OCI-LY7 (cell line): ENCODE results near the gene MZB1. TPM values are rescaled to one million over a fixed set of nuclear protein-coding genes. Genes with fewer than 3 reads are reported as not detected.

Experiments used
- BruUV-seq: library from RNA; stranded (reverse); fragments of 400-500 nt; replicated peaks from 2 replicates; lab custom pipeline; 2021; lab: Mats Ljungman, UMichigan
- CTCF ChIA-PET: fragments of 300-600 bp; sonication (Branson Sonifier 250); formaldehyde crosslinking; loops from one replicate; lab custom pipeline; 2022; ENCODE audit warnings: antibody characterized with exemption; ENCODE audit not compliant: unreplicated experiment; lab: Charles Lee
- POLR2A ChIA-PET: fragments of 300-600 bp; sonication (Branson Sonifier 250); formaldehyde crosslinking; loops from one replicate; lab custom pipeline; 2022; ENCODE audit warnings: antibody characterized with exemption; lab: Charles Lee
- DNase-seq: peaks from one replicate; pipeline ENCODE4 v3.0.0-alpha.2; 2015; ENCODE audit warnings: low spot score
- H2AFZ ChIP-seq: fragments of 200-600 bp; sonication (generic), shearing (Covaris generic); 2 replicates; pipeline ENCODE4 v1.6.1; 2014; ENCODE audit warnings: mild to moderate bottlenecking, antibody characterized with exemption, low read length, moderate library complexity
- H3K27ac ChIP-seq: fragments of 200-600 bp; sonication (generic); 2 replicates; pipeline ENCODE4 v1.5.1; 2014; ENCODE audit warnings: mixed run types, low read depth, mild to moderate bottlenecking, moderate library complexity, low read length, inconsistent platforms; ENCODE audit not compliant: poor library complexity, severe bottlenecking
- H3K36me3 ChIP-seq: fragments of 200-600 bp; sonication (generic); 2 replicates; pipeline ENCODE4 v1.6.1; 2014; ENCODE audit warnings: mild to moderate bottlenecking, antibody characterized with exemption, low read length, moderate library complexity, mixed read lengths; ENCODE audit not compliant: insufficient read depth
- H3K4me1 ChIP-seq: fragments of 200-600 bp; sonication (generic); 2 replicates; pipeline ENCODE4 v1.5.1; 2014; ENCODE audit warnings: mild to moderate bottlenecking, low read length; ENCODE audit not compliant: insufficient read depth, poor library complexity, severe bottlenecking
- H3K4me2 ChIP-seq: fragments of 200-600 bp; sonication (generic); 2 replicates; pipeline ENCODE4 v1.6.1; 2014; ENCODE audit warnings: mild to moderate bottlenecking, low read length
- H3K4me3 ChIP-seq: fragments of 200-600 bp; sonication (generic); 2 replicates; pipeline ENCODE4 v1.5.1; 2014; ENCODE audit warnings: mild to moderate bottlenecking, low read depth, low read length; ENCODE audit not compliant: poor library complexity, severe bottlenecking
- H3K79me2 ChIP-seq: fragments of 200-600 bp; sonication (generic); 2 replicates; pipeline ENCODE4 v1.6.1; 2016; ENCODE audit warnings: low read depth, mild to moderate bottlenecking, low read length, moderate library complexity, mixed read lengths; ENCODE audit not compliant: insufficient read depth
- H3K9me2 ChIP-seq: fragments of 200-600 bp; sonication (generic); 2 replicates; pipeline ENCODE4 v1.6.1; 2016; ENCODE audit warnings: mild to moderate bottlenecking, low read length, mixed read lengths; ENCODE audit not compliant: insufficient read depth
- H3K9me3 ChIP-seq: fragments of 200-600 bp; sonication (generic); 2 replicates; pipeline ENCODE4 v1.6.1; 2014; ENCODE audit warnings: mild to moderate bottlenecking, mixed run types, low read length, mixed read lengths
- H4K20me1 ChIP-seq: fragments of 200-600 bp; sonication (generic); 2 replicates; pipeline ENCODE4 v1.6.1; 2014; ENCODE audit warnings: mild to moderate bottlenecking, antibody characterized with exemption, low read length, moderate library complexity, mixed read lengths; ENCODE audit not compliant: insufficient read depth
- CTCF ChIP-seq: fragments of 200-600 bp; sonication (generic); conservative IDR thresholded peaks from 2 replicates; pipeline ENCODE4 v1.5.1; 2014; ENCODE audit warnings: mild to moderate bottlenecking, antibody characterized with exemption, low read length, moderate library complexity, mixed read lengths
- EZH2phosphoT487 ChIP-seq: fragments of 200-600 bp; sonication (generic); IDR thresholded peaks from 2 replicates; pipeline ENCODE4 v1.6.1; 2018; ENCODE audit warnings: low read depth, borderline replicate concordance, mild to moderate bottlenecking, mixed run types, antibody characterized with exemption, low read length, moderate library complexity, mixed read lengths
- intact Hi-C: fragments of 100-400 bp; cut with micrococcal nuclease; formaldehyde crosslinking; loops from one replicate; pipeline ENCODE4 v1.10.0; 2022; ENCODE audit not compliant: unreplicated experiment
- total RNA-seq, 2 experiments: library from RNA; depleted of rRNA in 1 of 2; stranded (reverse); fragments of >200 nt in 1 of 2; shearing (Covaris generic) in 1 of 2; gene quantifications; 2 replicates each; pipeline ENCODE4 v1.2.3, GENCODE V29; 2014 to 2022

MZB1 gene
- total RNA-seq, 2 experiments from 2014 or later = 727 to 1,014 TPM

- no peaks in the 10 kb centered on the region for H3K9me3 ChIP-seq
- no peak overlapping the region for H2AFZ ChIP-seq
- peak overlapping the region; percentile 88 for H3K4me3 ChIP-seq
- DNase-seq = no peak
- peaks cover 44% of the 10 kb centered on the region for H3K36me3 ChIP-seq
- TF ChIP-seq EZH2phosphoT487 = no peak
- no peak for TF ChIP-seq CTCF
- H3K4me2 ChIP-seq = peak overlapping the region; percentile 97
- intact Hi-C loops = loop anchor here (5.0 kb wide), 1 partner anchor 72 kb away; no protein-coding TSS in a partner anchor
- H3K9me2 ChIP-seq = no peaks in the 10 kb centered on the region
- BruUV-seq = no TSS peak
- peaks cover 67% of the 10 kb centered on the region for H3K79me2 ChIP-seq
- POLR2A ChIA-PET = interaction anchor here (1.2 kb wide), 1 partner anchor 48 kb away, joined by 5 read pairs; no protein-coding TSS in a partner anchor
- no peak overlapping the region for H3K27ac ChIP-seq
- H4K20me1 ChIP-seq = peaks cover 18% of the 10 kb centered on the region; the same call in 1 of the 2 replicates
- CTCF ChIA-PET = interaction anchor here (0.5 kb wide), 1 partner anchor 50 kb away, joined by 3 read pairs; the partner anchor contains the start of gene MATR3
- peaks cover 30% of the 10 kb centered on the region for H3K4me1 ChIP-seq
Measured at GRCh38 chr5:139344177-139344576, 45.5 kb downstream of the MZB1 start.

GRCh38 chr5:139343476-139343875, 46.2 kb downstream of the MZB1 start:
- POLR2A ChIA-PET = interaction anchor here (1.2 kb wide), 1 partner anchor 48 kb away, joined by 5 read pairs; no protein-coding TSS in a partner anchor
- Histone ChIP-seq H2AFZ (no peak overlapping the region), H3K4me3 (peak overlapping the region; percentile 88), H3K27ac (peak overlapping the region; percentile 92), H3K79me2 (peaks cover 60% of the 10 kb centered on the region), H3K4me1 (peaks cover 30% of the 10 kb centered on the region), H4K20me1 (peaks cover 18% of the 10 kb centered on the region; the same call in 1 of the 2 replicates), H3K4me2 (peak overlapping the region; percentile 97), H3K9me3 (no peaks in the 10 kb centered on the region), H3K36me3 (peaks cover 37% of the 10 kb centered on the region), H3K9me2 (no peaks in the 10 kb centered on the region)
- CTCF ChIA-PET = no interaction called here
- intact Hi-C loops = loop anchor here (5.0 kb wide), 1 partner anchor 71 kb away; no protein-coding TSS in a partner anchor
- TF ChIP-seq CTCF (no peak), EZH2phosphoT487 (no peak)
- no TSS peak for BruUV-seq
- DNase-seq = no peak

GRCh38 chr5:139342423-139342723, 47.3 kb downstream of the MZB1 start:
- Histone ChIP-seq H3K9me3 (no peaks in the 10 kb centered on the region), H3K4me2 (peak overlapping the region; percentile 97), H2AFZ (peak overlapping the region; percentile 86; the same call in 1 of the 2 replicates), H3K79me2 (peaks cover 51% of the 10 kb centered on the region), H3K27ac (peak overlapping the region; percentile 92), H3K9me2 (no peaks in the 10 kb centered on the region), H4K20me1 (peaks cover 18% of the 10 kb centered on the region; the same call in 1 of the 2 replicates), H3K36me3 (peaks cover 29% of the 10 kb centered on the region), H3K4me1 (peaks cover 30% of the 10 kb centered on the region), H3K4me3 (peak overlapping the region; percentile 88)
- no TSS peak for BruUV-seq
- ChIA-PET POLR2A (interaction anchor here (0.6 to 1.8 kb wide), 17 partner anchors 10 to 335 kb away, joined by 3 to 8 read pairs (median 4); partner anchors contain the start of genes MATR3 and MZB1), CTCF (interaction anchor here (0.8 kb wide), 1 partner anchor 49 kb away, joined by 3 read pairs; no protein-coding TSS in a partner anchor)
- DNase-seq = no peak
- intact Hi-C loops = loop anchor here (1.0 to 5.0 kb wide), 2 partner anchors 47 to 70 kb away; partner anchors contain the start of gene MZB1
- TF ChIP-seq CTCF (no peak), EZH2phosphoT487 (no peak)
